Sciatic nerve (tissue), 2 donors: Measurements from ENCODE around the gene AGRN. TPM values are rescaled to one million over a fixed set of nuclear protein-coding genes. Genes with fewer than 3 reads are reported as not detected.
"Not testable (repeated sequence)": the region's sequence is repeated elsewhere in the genome, so short reads cannot be mapped to it uniquely, and the experiment has no call there.

Experiments
- ATAC-seq: fragments of 200-7000 bp; cut with Tn5 transposase; one replicate; pipeline ENCODE4 v1.9.1; 2020; ENCODE audit warnings: mild to moderate bottlenecking, moderate library complexity
- DNase-seq: peaks from one replicate; pipeline ENCODE4 v3.0.0-alpha.2; 2020; ENCODE audit warnings: low spot score
- intact Hi-C: fragments of 100-400 bp; cut with DNase I; formaldehyde crosslinking; loops from one replicate; pipeline ENCODE4 v1.14.2; 2022
- total RNA-seq: library from RNA; stranded (reverse); fragmentation: NEBNext Ultra II Directional; extraction: Animal tissue kit (Norgen Biotek cat#: 25700); gene quantifications from one replicate; pipeline ENCODE4 v1.2.1, GENCODE V29; 2021
- donor health status: DM: no; HTN: no; CAD: no.
- donor health status: DM: no; HTN: no; CAD: no.

Gene AGRN
- total RNA-seq, 1 donor from 2014 or later: 22.0 TPM

GRCh38 chr1:1069056-1069710 is 49.3 kb downstream of the AGRN start:
- intact Hi-C loops: no loop called here
- ATAC-seq (peak; percentile 47), DNase-seq (peak; percentile 77)

GRCh38 chr1:1069711-1070676 is 50.1 kb downstream of the AGRN start:
- no peak for DNase-seq
- intact Hi-C loops: no loop called here
- no peak for ATAC-seq

GRCh38 chr1:1071486-1072298 is 51.8 kb downstream of the AGRN start:
- intact Hi-C loops: no loop called here

GRCh38 chr1:1072299-1072848 is 52.5 kb downstream of the AGRN start:
- DNase-seq (no peak), ATAC-seq (no peak)
- intact Hi-C loops: no loop called here

More at GRCh38 chr1:1071486-1072298, 51.8 kb downstream of the AGRN start:
- DNase-seq (no peak), ATAC-seq (no peak)

GRCh38 chr1:1072849-1073742 is 53.2 kb downstream of the AGRN start:
- intact Hi-C loops: no loop called here
- no peak for DNase-seq
- ATAC-seq: no peak

GRCh38 chr1:1073743-1074587 is 54.0 kb downstream of the AGRN start, which contains the start of gene RNF223:
Gene RNF223 (minus strand): TSS chr1:1074306. CDS start chr1:1072566, 1,740 bp downstream.
- ATAC-seq (no peak), DNase-seq (no peak)
- intact Hi-C loops: no loop called here

- no peak for DNase-seq
- ATAC-seq: no peak
- intact Hi-C loops: no loop called here
Measured at GRCh38 chr1:1074631-1075147, 54.8 kb downstream of the AGRN start.

- DNase-seq (no peak), ATAC-seq (no peak)
- intact Hi-C loops: no loop called here
Measured at GRCh38 chr1:1075148-1075935, 55.4 kb downstream of the AGRN start.

- intact Hi-C loops, ATAC-seq, DNase-seq: not testable (repeated sequence)
Measured at GRCh38 chr1:1077396-1077795, 57.5 kb downstream of the AGRN start.

GRCh38 chr1:1079408-1080121 is 59.6 kb downstream of the AGRN start:
- DNase-seq (no peak), ATAC-seq (peak; percentile 63)

GRCh38 chr1:1080122-1080757 is 60.3 kb downstream of the AGRN start:
- intact Hi-C loops: no loop called here
- ATAC-seq: peak; percentile 76
- DNase-seq: no peak

More at GRCh38 chr1:1079408-1080121, 59.6 kb downstream of the AGRN start:
- intact Hi-C loops: no loop called here

GRCh38 chr1:1080951-1081310 is 61.0 kb downstream of the AGRN start:
- intact Hi-C loops: no loop called here
- ATAC-seq (no peak), DNase-seq (no peak)

- intact Hi-C loops: no loop called here
- ATAC-seq (no peak), DNase-seq (no peak)
Measured at GRCh38 chr1:1081311-1082238, 61.7 kb downstream of the AGRN start.

GRCh38 chr1:1082239-1082775 is 62.4 kb downstream of the AGRN start:
- ATAC-seq (no peak), DNase-seq (no peak)
- intact Hi-C loops: no loop called here
